Measurements from ENCODE around the gene DOCK3. TPM values are rescaled to one million over a fixed set of nuclear protein-coding genes. Genes with fewer than 3 reads are reported as not detected.

Gene DOCK3
- total RNA-seq, 1 donor from 2014 or later = 2.7 TPM

- Histone ChIP-seq H3K36me3 (no peaks in the 10 kb centered on the region), H3K4me3 (no peak overlapping the region), H3K9me3 (no peaks in the 10 kb centered on the region), H3K27me3 (no peaks in the 10 kb centered on the region), H3K27ac (no peak overlapping the region), H3K4me1 (no peaks in the 10 kb centered on the region)
- DNase-seq (no peak), ATAC-seq (no peak)
- intact Hi-C loops (cut with DNase I) = no loop called here
- TF ChIP-seq, protein P1, sequence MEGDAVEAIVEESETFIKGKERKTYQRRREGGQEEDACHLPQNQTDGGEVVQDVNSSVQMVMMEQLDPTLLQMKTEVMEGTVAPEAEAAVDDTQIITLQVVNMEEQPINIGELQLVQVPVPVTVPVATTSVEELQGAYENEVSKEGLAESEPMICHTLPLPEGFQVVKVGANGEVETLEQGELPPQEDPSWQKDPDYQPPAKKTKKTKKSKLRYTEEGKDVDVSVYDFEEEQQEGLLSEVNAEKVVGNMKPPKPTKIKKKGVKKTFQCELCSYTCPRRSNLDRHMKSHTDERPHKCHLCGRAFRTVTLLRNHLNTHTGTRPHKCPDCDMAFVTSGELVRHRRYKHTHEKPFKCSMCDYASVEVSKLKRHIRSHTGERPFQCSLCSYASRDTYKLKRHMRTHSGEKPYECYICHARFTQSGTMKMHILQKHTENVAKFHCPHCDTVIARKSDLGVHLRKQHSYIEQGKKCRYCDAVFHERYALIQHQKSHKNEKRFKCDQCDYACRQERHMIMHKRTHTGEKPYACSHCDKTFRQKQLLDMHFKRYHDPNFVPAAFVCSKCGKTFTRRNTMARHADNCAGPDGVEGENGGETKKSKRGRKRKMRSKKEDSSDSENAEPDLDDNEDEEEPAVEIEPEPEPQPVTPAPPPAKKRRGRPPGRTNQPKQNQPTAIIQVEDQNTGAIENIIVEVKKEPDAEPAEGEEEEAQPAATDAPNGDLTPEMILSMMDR (IDR thresholded peaks at IDR 0.05) = no peak
Measured at GRCh38 chr3:51137715-51138114, 463.0 kb downstream of the DOCK3 start.

DNA sequence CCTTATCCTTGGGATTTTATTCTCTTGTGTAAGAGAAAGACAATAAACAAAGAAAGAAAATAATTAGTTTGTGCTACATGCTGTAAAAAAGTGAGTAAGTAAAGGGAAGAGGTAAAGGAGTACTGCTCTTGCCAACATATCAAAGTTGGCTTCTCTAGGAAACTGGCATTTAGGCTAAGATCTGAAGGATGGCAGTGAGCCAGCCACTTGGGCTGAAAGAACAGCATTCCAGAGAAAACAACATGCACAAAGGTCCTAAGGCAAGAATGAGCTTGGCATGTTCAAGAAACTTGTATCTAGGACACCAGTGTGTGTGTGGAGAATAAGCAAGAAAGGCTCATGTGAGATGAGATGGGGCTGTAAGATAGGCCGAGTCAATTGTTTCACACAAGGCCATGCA is 464.9 kb downstream of the DOCK3 start:
- Histone ChIP-seq H3K4me3 (no peak overlapping the region), H3K4me1 (no peaks in the 10 kb centered on the region), H3K27me3 (no peaks in the 10 kb centered on the region), H3K36me3 (no peaks in the 10 kb centered on the region), H3K9me3 (no peaks in the 10 kb centered on the region), H3K27ac (no peak overlapping the region)
- no peak for DNase-seq
- TF ChIP-seq, protein P1 (IDR thresholded peaks at IDR 0.05) = no peak
- ATAC-seq = no peak
- intact Hi-C loops (cut with DNase I) = no loop called here

DNA sequence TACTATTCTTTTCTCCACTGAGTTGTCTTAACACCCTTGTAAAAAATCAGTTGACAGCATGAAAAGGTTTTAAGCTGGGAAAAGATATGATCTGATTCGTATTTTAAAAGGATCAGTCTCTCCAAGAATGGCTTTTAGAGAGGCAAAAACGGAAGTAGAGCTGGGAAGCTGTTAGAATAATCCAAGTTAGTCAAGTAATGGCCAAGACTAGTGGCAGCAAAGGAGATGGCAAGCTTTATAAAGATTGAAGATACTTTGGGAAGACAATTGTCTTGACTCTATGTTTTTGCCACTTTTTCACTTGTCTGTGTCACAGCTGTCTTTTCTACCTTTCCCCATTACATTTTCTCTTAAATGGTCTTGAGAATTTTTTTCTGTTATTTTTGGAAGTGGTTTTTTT is 466.8 kb downstream of the DOCK3 start:
- DNase-seq (no peak), ATAC-seq (no peak)
- no peak overlapping the region for H3K4me3 ChIP-seq
- no peaks in the 10 kb centered on the region for H3K9me3 ChIP-seq
- TF ChIP-seq, protein P1 (IDR thresholded peaks at IDR 0.05) = no peak
- no peaks in the 10 kb centered on the region for H3K27me3 ChIP-seq
- no peaks in the 10 kb centered on the region for H3K36me3 ChIP-seq
- no peaks in the 10 kb centered on the region for H3K4me1 ChIP-seq
- intact Hi-C loops (cut with DNase I) = no loop called here
- H3K27ac ChIP-seq = no peak overlapping the region

GRCh38 chr3:51145811-51146585 is 471.3 kb downstream of the DOCK3 start:
- H3K27ac ChIP-seq = no peak overlapping the region
- ATAC-seq = no peak
- no peaks in the 10 kb centered on the region for H3K9me3 ChIP-seq
- no peak for DNase-seq
- H3K36me3 ChIP-seq = no peaks in the 10 kb centered on the region
- intact Hi-C loops (cut with DNase I) = no loop called here
- no peak overlapping the region for H3K4me3 ChIP-seq
- TF ChIP-seq, protein P1 (IDR thresholded peaks at IDR 0.05) = no peak
- H3K27me3 ChIP-seq = no peaks in the 10 kb centered on the region
- H3K4me1 ChIP-seq = no peaks in the 10 kb centered on the region

DNA sequence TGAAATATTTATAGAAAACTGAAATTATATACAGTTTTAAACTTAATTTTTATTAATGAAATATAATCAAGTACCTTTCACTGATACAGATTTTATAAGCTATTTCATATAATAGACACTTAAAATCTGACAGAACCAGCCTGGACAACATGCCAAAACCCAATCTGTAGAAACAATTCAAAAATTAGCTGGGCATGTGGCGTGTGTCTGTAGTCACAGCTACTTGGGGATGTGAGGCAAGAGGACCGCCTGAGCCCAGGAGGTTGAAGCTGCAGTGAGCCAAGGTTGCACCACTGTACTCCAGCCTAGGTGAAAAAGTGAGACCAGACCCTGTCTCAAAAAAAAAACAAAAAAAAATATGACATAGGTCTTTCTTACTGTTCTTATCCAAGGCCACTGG is 472.1 kb downstream of the DOCK3 start:
- TF ChIP-seq, protein P1 (IDR thresholded peaks at IDR 0.05) = no peak
- H3K4me1 ChIP-seq = no peaks in the 10 kb centered on the region
- no peak for ATAC-seq

More for the DNA sequence above, 472.1 kb downstream of the DOCK3 start:
- Histone ChIP-seq H3K27me3 (no peaks in the 10 kb centered on the region), H3K36me3 (no peaks in the 10 kb centered on the region), H3K27ac (no peak overlapping the region), H3K9me3 (no peaks in the 10 kb centered on the region), H3K4me3 (no peak overlapping the region)
- DNase-seq = no peak
- intact Hi-C loops (cut with DNase I) = no loop called here
